Stimulated activated CD4-positive, alpha-beta T cell treated with anti-CD3 and anti-CD28 coated beads, Interleukin-4, amount 100 ng/mL, for 48 hours (primary cell): ENCODE measurements around the gene MOSPD3.
"Not testable (repeated sequence)": the region's sequence is repeated elsewhere in the genome, so short reads cannot be mapped to it uniquely, and the experiment has no call there.

Source experiments
- DNase-seq, 2 donors: peaks; one replicate each; pipeline ENCODE4 v3.0.0-alpha.2; 2020; ENCODE audit warnings: low read depth in 2 of 2

Gene MOSPD3

DNA sequence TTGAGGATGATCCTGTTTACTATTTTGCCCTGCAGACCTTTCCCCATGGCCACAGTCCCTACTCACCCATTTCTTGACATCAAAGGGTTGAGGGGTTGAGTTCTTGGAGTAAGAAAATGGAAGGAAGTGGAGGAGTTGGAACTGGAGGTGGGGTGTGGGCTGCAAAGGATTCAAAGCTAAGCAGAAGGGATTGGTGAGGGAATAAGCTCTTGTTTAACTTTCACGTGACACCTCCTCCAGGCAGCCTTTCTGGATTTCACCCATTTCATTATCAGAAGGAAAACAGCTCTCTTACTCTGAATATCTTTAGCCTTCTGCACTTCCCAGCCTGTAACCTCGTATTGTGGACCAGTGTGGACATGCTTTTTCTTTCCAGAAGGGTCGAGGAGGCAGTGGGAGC, 13.7 kb downstream of the MOSPD3 start:
- no peak for DNase-seq

DNA sequence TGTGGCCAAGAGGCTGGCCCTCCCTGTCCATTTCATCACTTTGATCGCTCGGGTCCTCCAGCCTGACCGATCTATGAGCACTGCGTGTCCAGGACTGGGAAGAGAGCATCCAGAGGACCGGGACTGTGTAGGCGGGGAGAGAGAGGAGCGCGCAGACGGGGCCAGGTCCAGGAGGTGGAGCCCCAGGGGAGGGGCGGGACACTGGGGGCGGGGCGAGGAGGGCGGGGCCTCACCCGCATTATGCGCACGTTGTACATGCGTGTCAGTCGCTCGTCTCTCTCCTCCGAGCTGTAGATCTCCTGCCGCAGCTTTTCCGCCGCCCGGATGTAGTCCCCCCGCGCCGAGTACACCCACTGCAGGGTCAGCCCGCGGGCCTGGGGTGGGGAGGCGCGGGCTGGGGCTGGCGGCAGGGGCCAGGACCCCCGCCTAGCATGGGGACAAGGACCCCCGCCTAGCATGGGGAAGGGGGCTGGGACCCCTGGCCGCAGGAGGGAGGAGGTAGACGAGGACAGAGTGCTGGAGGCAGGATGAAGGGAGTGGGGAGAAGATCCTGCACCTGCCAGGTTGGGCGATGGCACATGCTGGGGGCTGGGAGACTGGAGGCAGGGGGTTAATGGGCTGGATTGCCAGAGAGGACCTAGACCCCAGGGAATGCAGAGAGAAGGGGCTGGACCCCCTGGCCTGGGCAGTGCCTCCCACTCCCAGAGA, 14.3 kb downstream of the MOSPD3 start:
- DNase-seq = peak; percentile 83 to 88

DNA sequence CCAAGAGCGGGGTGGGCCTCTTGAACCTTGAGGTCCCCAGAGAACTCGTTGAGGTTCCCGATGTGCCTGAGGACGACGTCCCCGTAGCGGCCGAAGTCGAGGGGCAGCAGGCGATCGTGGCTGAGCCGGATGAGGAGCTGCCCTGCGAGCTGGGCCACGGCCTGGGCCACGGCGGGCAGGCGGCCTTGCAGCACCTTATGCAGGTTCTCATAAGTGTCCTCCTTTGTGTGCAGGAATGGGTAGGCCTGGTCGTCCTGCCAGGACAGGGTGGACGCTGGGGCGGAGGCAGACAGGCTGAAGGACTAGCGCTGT, 14.9 kb downstream of the MOSPD3 start:
- DNase-seq = no peak

DNA sequence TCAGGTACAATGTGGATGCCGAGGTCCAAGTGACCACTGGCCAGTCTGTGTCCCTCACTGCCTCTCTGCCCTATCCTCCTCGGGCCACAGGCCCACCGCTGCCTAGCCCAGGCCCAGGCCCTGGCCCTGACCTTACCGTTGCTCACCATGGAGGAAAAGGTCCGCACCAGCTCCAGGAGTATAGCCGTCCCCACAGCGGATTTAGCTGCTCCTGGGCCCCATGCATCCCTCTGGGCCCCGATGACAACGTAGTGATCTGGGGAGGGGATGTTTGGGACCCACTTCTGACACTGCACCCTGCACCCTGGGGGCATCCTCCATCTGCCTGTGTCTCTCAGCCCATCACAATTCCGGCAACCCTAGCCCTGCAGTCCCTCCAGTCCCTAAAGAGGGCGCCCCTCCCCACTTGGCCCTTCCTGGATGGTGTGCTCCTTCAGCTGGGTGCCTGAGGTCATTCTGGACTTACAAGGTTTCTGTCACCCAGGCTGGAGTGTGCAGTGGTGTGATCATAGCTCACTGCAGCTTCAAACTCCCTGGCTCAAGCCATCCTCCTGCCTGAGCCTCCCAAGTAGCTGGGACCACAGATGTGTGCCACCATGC, 16.9 kb downstream of the MOSPD3 start:
- DNase-seq = no peak

DNA sequence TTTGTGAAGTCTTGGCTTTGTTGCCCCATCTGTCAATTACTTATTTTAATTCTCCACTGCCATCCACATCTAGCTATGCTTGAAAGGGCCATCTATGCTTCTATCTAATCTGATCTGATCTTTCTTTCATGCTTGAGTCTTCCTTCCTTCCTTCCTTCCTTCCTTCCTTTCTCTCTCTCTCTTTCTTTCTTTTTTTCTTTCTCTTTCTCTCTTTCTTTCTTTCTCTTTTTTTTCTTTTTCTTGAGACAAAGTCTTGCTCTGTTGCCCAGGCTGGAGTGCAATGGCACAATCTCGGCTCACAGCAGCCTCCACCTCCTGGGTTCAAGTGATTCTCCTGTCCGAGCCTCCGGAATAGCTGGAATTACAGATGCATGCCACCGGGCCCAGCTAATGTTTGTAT, 17.7 kb downstream of the MOSPD3 start:
- no peak for DNase-seq

DNA sequence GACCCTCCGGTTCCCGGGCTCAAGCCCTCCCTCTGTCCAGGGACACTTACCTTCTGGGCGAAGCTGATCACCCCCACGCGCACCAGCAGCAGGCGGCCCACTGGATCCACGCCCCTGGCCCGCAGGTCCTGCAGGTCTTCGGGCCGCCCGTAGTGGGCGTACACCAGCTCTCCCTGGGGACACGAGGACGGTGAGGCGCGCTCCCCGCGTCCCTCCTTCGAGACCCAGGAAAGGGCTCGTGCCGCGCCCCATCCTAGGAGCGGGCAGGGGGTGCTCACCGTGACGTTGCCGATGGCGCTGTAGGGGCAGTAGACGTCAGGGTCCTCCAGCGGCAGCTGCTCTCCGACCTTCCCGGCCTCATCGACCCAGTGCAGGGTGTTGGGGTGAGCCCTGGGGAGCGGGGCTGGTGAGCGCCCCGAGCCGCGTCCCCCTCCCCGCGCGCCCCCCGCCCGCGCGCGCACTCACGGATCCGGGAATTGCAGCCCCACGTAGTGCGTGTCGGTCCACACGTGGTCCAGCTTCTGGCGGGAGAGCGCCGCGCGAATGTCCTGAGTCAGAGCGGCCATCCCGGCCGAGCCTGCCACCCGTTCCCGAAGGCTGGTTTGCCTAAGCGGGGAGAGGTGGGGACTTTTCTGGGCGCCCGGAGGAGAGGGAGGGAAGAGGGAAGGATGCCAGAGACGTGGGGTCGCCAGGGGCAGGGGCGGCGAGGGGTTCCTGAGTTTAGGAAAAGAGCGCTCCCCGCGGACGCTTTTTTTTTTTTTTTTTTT, 20.8 kb downstream of the MOSPD3 start:
- peak; percentile 39 to 63 for DNase-seq

DNA sequence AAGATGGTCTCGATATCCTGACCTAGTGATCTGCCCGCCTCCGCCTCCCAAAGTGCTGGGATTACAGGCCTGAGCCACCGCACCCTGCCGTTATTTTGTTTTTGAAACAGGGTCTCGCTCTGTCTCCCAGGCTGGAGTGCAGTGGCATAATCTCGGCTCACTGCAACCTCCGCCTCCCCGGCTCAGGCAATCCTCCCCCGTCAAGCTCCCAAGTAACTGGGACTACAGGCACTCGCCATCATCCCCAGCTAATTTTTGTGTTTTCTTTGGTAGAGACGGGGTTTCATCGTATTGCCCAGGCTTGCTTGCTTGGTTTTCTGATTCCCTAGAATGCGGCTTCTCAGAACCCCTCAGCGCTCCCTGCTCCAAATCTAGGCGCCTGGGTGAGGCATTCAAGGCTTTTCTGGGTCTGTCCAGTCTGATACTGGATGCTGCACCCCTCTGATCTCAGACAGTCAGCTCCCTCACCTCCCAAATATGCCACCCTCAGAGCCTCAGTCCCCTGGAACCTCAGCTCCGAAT, 27.7 kb downstream of the MOSPD3 start:
- no peak for DNase-seq

DNA sequence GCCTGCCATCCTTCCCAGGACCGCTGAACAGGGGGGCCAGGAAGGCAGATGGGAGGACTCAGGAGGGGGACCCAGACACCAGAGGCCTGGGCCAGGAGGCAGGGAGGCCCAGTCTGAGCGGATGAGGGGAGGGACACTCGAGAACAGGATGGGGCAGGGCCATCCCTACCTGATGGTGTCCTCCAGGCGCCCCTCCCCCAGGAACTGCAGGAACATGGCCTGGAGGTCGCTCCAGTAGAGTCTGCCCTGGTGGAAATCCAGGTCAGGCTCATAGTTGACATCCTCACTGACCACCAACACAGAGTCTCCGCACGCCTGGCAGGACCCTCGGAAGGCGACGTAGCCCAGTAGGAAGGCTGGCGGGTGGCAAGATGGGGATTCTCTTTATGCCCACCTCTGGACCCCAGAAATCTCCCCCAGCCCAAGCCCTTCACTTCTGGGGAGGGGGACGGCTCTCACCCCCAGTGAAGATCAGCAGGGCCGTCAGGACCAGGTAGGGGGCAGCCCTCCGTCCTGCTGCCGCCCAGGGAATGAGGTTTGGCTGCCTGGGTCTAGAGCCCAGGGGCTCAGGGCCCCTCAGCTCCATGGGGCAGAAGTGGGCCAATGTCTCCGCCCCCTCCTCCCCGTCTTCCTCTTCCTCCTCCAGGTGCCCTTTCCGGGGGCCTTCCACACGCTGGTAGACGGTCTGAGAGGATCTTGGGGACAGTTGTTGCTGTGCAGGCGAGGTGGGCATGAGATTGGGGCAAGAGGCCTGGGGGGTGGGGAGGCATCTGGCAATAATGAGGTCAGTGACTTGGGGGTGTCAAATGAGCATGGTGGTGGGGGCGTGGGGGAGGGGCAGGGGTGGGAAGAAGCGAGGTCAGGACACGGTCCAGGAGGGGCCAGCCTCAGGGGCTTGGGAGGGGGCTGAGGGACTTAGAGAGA, 28.4 kb downstream of the MOSPD3 start:
- no peak for DNase-seq

DNA sequence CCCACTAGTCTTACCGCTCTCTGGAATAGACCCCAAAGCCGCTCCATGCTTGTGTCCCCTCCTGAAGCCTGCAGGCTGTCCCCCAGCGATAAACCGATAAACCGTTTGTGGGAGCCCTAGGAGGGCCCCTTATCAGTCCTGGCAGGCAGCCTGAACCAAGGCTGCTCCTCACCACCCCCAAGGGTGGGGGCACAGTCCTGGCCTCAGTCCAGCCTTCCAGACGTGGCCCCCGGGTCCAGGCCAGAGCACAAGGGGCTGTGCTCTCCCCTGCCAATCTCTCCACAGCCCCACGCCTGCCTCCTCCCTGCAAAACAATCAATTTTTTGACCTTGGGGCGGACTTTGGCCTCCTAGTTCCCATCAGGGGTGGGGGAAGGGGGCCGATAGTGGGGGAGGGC, 29.1 kb downstream of the MOSPD3 start, which contains the start of gene TFR2:
TFR2 (minus strand) TSS at position 90 of the 397 bp plus-strand sequence; CDS start at position 47, 43 bp downstream.
- DNase-seq = no peak

DNA sequence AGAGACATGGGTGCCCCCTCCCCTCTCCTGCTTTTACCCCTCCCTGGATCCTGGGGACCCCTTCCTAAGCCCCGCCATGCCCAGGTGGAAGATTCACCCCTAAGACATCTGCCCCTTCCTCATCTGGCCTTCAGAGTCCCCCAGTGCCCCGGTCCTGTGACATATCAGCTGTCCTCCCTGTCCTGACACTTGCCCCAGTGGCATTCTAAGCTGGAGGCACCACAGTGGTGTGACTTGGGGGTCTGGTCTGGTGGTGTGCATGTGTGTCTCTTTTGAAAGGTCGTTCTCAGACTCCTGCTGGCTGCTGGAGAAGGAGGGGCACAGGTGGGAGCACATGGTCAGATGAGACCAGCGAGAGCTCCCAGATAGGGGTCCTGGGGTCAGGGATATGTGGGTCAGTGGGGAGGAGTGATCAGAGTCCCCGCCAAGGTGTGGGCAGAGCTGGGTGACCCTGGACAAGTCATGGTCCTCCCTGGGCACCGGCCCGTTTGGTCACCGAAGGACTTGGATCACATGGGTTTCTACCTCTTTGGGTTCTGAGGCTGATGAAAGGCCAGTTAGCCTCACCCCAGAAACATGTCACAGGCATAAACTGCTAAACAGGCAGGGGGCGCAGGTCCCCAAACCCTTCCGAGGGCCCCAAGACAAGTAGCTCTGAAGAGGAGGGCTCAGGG, 29.7 kb downstream of the MOSPD3 start:
- DNase-seq = no peak

DNA sequence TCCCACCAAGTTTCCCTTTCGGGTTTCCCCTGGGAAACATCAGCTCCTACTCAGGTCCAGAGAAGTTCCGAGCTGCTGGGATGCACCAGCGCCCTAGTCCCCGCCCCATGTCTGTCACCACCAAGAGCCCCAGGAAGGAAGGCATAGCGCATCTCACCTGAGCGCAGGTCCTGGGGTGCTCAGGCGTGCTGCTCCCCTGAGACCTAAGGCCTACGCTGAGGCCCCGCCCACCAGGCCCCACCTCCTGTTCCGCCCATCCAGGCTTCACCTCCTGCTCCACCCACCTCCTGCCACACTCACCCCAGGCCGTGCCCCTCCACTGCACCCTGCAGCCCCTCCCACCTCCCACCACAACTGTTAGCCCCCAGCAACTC, 30.2 kb downstream of the MOSPD3 start:
- DNase-seq = peak; percentile 22 to 27

DNA sequence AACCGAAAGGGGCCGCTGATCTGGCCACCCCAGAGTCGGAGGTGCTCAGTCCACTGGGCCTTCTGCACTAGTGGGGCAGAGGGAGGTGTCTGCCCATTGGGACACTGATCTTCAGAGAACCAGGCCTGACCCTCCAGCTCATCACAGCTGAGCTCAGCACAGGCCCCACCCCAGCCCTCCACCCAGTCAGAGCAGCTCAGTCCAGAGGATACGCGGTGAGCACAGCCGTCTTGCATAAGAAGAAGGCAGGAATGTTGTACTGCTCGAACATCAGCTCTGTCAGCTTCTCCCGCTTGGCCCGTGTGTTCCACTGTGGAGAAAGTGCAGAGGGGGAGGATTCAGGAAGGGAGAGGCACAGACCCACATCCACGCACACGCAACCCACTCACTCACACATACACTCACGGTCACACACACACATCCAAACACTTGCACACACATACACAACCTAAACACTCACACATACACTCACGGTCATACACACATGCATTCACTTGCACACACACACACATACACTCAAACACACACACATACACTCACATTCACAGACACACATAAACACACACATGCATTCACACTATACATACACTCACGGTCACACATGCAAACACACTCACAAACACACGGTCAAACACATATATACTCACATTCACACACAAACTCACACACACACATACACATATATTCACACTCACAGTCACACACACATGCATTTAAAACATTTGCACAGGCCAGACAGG, 37.7 kb downstream of the MOSPD3 start:
- DNase-seq = no peak

DNA sequence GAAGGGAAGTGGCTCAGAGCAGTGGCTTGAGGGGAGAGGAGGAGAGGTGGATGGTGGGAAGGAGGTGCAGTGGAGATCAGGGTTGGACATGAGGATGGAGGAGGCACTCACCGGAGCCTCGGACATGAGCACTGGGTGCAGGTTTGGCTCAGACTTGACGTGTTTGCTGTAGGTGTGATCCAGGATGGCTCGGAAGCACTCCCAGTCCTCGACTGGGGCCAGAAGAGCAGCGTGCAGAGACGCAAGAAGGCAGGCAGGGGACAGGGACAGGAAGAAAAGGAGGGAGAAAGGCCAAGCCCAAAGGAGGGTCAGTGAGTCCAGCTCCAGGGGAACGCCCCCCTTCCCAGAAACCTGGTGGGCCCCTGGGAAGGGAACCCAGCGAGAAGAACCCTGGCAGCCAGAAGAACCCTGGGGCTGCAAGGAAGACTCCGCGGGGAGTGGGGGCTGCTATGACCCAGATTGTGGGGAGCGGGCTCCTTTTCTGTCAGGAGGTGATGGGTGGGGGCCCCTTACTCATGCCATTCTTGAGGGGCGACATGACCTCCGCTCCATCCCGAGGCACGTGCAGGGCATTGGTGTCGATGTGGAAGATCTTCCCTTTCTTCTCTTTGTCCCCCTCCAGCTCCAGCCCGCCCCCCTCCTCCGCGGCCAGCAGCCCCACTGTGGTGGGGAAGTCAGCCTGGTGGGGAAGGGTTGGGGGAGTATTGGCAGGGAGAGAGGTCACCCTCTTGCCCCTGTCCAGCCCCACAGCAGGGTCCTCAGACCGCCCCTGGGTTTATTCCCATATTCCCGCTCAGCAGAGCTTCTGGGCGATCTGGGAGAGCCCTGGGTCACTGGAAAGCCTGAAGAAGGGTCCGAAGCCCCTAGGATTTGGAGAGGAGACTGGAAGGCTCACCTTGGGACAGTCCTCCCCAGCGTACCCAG, 42.8 kb downstream of the MOSPD3 start:
- no peak for DNase-seq

DNA sequence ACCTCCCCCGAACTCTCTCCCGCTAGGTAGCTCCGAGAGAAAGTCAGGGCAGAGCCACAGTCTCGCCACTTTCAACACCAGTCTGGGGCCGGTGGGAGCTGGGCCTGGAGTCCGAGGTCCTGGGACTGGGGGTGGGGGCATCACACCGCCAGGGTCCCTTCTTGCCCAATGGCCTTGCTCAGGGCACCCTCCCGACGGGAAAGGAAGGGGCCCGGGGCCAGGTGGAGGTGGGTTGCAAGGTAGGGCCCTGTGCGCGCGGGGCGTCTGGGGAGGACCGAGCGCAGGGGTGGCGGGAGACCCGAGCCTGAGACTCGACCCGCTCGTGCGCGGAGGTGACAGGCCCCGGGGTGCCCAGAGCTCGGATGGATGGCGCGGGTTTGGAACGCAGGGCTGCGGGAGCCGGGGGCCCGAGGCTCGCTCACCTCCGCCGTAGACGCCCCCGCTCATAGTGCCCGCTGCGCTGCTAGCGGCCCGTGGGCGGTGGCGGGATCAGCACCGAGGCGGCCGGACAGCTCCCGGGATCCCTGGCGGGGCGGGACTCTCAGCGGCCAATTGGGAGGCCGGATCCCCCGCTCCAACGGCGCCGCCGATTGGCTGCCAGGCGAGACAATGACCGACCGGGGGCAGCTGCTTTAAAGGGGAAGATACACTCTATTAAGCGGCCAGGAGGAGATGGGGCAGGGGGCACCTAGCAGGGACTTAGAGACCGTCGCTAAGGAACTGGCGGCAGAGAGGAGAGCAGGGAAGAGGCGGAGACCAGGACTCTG, 43.8 kb downstream of the MOSPD3 start, which contains the start of gene ACTL6B:
ACTL6B (minus strand) TSS at position 541 of the 767 bp plus-strand sequence; CDS start at position 447, 94 bp downstream.
- peak; percentile 50 to 65 for DNase-seq

DNA sequence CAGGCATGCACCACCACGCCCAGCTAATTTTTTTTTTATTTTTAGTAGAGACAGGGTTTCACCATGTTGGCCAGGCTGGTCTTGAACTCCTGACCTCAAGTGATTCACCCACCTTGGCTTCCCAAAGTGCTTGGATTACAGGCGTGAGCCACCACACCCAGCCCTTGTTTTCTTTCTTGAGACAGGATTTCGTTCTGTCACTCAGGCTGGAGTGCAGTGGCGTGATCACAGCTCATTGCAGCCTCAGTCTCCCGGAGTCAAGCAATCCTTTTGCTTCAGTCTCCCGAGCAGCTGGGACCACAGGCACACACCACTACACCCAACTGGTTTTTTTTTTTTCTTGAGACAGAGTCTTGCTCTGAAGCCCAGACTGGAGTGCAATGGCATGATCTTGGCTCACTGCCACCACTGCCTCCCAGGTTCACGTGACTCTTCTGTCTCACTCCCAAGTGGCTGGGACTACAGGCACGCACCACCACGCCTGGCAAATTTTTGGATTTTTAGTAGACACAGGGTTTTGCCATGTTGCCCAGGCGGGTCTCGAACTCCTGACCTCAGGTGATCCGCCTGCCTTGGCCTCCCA, 49.9 kb downstream of the MOSPD3 start:
- DNase-seq = not testable (repeated sequence)
